Breast epithelium (tissue), 3 donors: ENCODE results near the gene NODAL.

Source experiments
- POLR2A ChIP-seq: fragments of 450-650 bp; IDR thresholded peaks from one replicate; pipeline ENCODE4 v1.6.1; 2016; ENCODE audit warnings: antibody characterized with exemption, mild to moderate bottlenecking, moderate library complexity
- POLR2AphosphoS5 ChIP-seq, 3 donors: sonication (generic); formaldehyde crosslinking; IDR thresholded peaks; one replicate each; pipeline ENCODE4 v1.6.1; 2017; ENCODE audit warnings: antibody characterized with exemption in 3 of 3
- TF ChIP-seq, protein P1 (sequence below), 3 donors: fragments of 450-650 bp; IDR thresholded peaks; one replicate each; pipeline ENCODE4 v1.5.1; 2016 to 2017; ENCODE audit warnings: antibody characterized with exemption in 3 of 3, mild to moderate bottlenecking in 3 of 3, moderate library complexity in 3 of 3

DNA sequence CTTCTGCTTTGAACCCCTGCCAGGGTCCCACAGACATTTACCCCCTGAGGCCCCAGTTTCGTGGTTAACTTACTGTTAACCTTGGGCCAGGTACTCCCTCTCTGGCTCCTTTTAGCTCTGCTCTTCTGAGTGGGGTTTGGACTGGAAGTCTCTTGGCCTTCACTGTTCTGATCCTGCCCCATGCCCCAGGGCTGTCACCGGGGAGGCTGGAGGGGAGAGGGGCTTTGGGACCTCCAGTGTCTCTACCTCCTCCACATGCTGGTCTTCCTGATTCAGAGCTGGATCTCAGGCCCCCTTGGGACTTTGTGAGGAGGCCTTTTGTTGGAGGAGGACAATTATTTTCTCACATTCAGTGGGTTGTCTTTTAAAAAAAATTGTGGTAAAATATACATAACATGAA lies 24.4 kb upstream of the NODAL start:
- TF ChIP-seq, protein P1, sequence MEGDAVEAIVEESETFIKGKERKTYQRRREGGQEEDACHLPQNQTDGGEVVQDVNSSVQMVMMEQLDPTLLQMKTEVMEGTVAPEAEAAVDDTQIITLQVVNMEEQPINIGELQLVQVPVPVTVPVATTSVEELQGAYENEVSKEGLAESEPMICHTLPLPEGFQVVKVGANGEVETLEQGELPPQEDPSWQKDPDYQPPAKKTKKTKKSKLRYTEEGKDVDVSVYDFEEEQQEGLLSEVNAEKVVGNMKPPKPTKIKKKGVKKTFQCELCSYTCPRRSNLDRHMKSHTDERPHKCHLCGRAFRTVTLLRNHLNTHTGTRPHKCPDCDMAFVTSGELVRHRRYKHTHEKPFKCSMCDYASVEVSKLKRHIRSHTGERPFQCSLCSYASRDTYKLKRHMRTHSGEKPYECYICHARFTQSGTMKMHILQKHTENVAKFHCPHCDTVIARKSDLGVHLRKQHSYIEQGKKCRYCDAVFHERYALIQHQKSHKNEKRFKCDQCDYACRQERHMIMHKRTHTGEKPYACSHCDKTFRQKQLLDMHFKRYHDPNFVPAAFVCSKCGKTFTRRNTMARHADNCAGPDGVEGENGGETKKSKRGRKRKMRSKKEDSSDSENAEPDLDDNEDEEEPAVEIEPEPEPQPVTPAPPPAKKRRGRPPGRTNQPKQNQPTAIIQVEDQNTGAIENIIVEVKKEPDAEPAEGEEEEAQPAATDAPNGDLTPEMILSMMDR (IDR thresholded peaks at IDR 0.05) = no peak
- TF ChIP-seq POLR2AphosphoS5 (IDR thresholded peaks at IDR 0.05) (no peak), POLR2A (no peak)
